Liver (tissue), 9 donors: Measurements from ENCODE around the gene SLC8A2. TPM values are rescaled to one million over a fixed set of nuclear protein-coding genes. Genes with fewer than 3 reads are reported as not detected.

ENCODE experiments used
- DNase-seq: peaks from one replicate; pipeline ENCODE4 v3.0.0-alpha.2; 2017; ENCODE audit warnings: low spot score
- H3K27ac ChIP-seq, 2 donors: one replicate each; pipeline ENCODE4 v1.7.0; 2013; ENCODE audit warnings: inconsistent platforms in 2 of 2, low read length in 2 of 2, control low read depth in 1 of 2, low read depth in 1 of 2, mild to moderate bottlenecking in 1 of 2
- H3K27me3 ChIP-seq, 4 donors: one replicate each; pipeline versions ENCODE4 v1.6.1 to v1.7.0; 2013; ENCODE audit warnings: low read length in 3 of 4, inconsistent platforms in 1 of 4, mild to moderate bottlenecking in 1 of 4, moderate library complexity in 1 of 4; ENCODE audit not compliant: control insufficient read depth in 4 of 4, insufficient read depth in 4 of 4
- H3K36me3 ChIP-seq, 4 donors: one replicate each; pipeline versions ENCODE4 v1.6.1 to v1.7.0; 2013; ENCODE audit warnings: low read length in 3 of 4, mild to moderate bottlenecking in 3 of 4, low read depth in 1 of 4, moderate library complexity in 1 of 4; ENCODE audit not compliant: control insufficient read depth in 4 of 4, insufficient read depth in 3 of 4
- H3K4me1 ChIP-seq, 4 donors: one replicate each; pipeline versions ENCODE4 v1.6.1 to v1.7.0; 2013; ENCODE audit warnings: low read length in 3 of 4, mild to moderate bottlenecking in 3 of 4, moderate library complexity in 1 of 4; ENCODE audit not compliant: control insufficient read depth in 4 of 4, insufficient read depth in 4 of 4
- H3K4me3 ChIP-seq, 3 donors: one replicate each; pipeline versions ENCODE4 v1.6.1 to v1.7.0; 2013; ENCODE audit warnings: low read length in 3 of 3, control low read depth in 1 of 3, low read depth in 1 of 3, mild to moderate bottlenecking in 1 of 3
- H3K9ac ChIP-seq, 2 donors: one replicate each; pipeline ENCODE4 v1.7.0; 2013; ENCODE audit warnings: low read length in 2 of 2, mild to moderate bottlenecking in 2 of 2, moderate library complexity in 2 of 2, control low read depth in 1 of 2, low read depth in 1 of 2
- H3K9me3 ChIP-seq, 4 donors: one replicate each; pipeline versions ENCODE4 v1.6.1 to v1.7.0; 2013; ENCODE audit warnings: low read length in 3 of 4; ENCODE audit not compliant: control insufficient read depth in 4 of 4
- ATF3 ChIP-seq: IDR thresholded peaks from 2 replicates; pipeline ENCODE4 v1.6.1; 2016; ENCODE audit warnings: antibody characterized with exemption
- CTCF ChIP-seq: fragments of 150-350 bp; IDR thresholded peaks from 2 replicates; pipeline ENCODE4 v1.5.1; 2017; ENCODE audit warnings: improper control_type of control experiment, low read depth, low read length; ENCODE audit not compliant: missing input control
- EGR1 ChIP-seq, 2 donors: IDR thresholded peaks; 2 replicates each; pipeline ENCODE4 v1.6.1; 2016 to 2018; ENCODE audit warnings: antibody characterized with exemption in 2 of 2, low read depth in 2 of 2
- HNF4A ChIP-seq, 2 donors: conservative IDR thresholded peaks; 2 replicates each; pipeline ENCODE4 v1.6.1; 2016; ENCODE audit warnings: antibody characterized with exemption in 2 of 2, mild to moderate bottlenecking in 2 of 2
- HNF4G ChIP-seq: IDR thresholded peaks from 2 replicates; pipeline ENCODE4 v1.6.1; 2016; ENCODE audit warnings: antibody characterized with exemption
- JUND ChIP-seq, 2 donors: IDR thresholded peaks; 2 replicates each; pipeline ENCODE4 v1.6.1; 2016; ENCODE audit warnings: antibody characterized with exemption in 2 of 2
- MAX ChIP-seq: IDR thresholded peaks from 2 replicates; pipeline ENCODE4 v1.6.1; 2016; ENCODE audit warnings: antibody characterized with exemption
- NR2F2 ChIP-seq: IDR thresholded peaks from 2 replicates; pipeline ENCODE4 v1.6.1; 2016; ENCODE audit warnings: antibody characterized with exemption
- RAD21 ChIP-seq, 2 donors: IDR thresholded peaks; 2 replicates each; pipeline ENCODE4 v1.6.1; 2016; ENCODE audit warnings: antibody characterized with exemption in 2 of 2, mild to moderate bottlenecking in 2 of 2
- REST ChIP-seq: IDR thresholded peaks from 2 replicates; pipeline ENCODE4 v1.6.1; 2016; ENCODE audit warnings: antibody characterized with exemption, mild to moderate bottlenecking
- RXRA ChIP-seq, 2 donors: IDR thresholded peaks; 2 replicates each; pipeline ENCODE4 v1.6.1; 2017 to 2018; ENCODE audit warnings: antibody characterized with exemption in 2 of 2, mild to moderate bottlenecking in 1 of 2
- TAF1 ChIP-seq: conservative IDR thresholded peaks from 2 replicates; pipeline ENCODE4 v1.6.1; 2016; ENCODE audit warnings: antibody characterized with exemption, mild to moderate bottlenecking
- YY1 ChIP-seq: IDR thresholded peaks from 2 replicates; pipeline ENCODE4 v1.6.1; 2016; ENCODE audit warnings: antibody characterized with exemption, mild to moderate bottlenecking
- ZBTB33 ChIP-seq: IDR thresholded peaks from 2 replicates; pipeline ENCODE4 v1.6.1; 2016; ENCODE audit warnings: antibody characterized with exemption
- WGBS: extraction: QIAGEN DNeasy Blood & Tissue Kit; methylation state at CpG from one replicate; pipeline ENCODE4 v1.1.7; 2013; 5-methylcytosine and 5-hydroxymethylcytosine counted together
- polyA plus RNA-seq, 2 donors: library from polyadenylated mRNA; stranded (reverse) in 1 of 2; unstranded in 1 of 2; fragments of 200-250 nt in 1 of 2; fragments of >200 nt in 1 of 2; fragmentation: Nextera tagmentation in 1 of 2; extraction: Ambion mirVana in 1 of 2; gene quantifications; one replicate each; pipeline versions ENCODE4 v1.2.1 to v1.2.3, GENCODE V29; 2013 to 2015
- total RNA-seq, 2 donors: library from RNA; depleted of rRNA; stranded (reverse); fragments of >200 nt; gene quantifications; one replicate each; pipeline ENCODE4 v1.2.3, GENCODE V29; 2014
- donor health status: healthy.
- donor health status: healthy.
- donor health status: healthy.
- donor health status: healthy.
- donor health status: healthy.

Gene SLC8A2
- total and polyA plus RNA-seq, 4 donors = 0.01 to 0.25 TPM; not detected in 2

- Histone ChIP-seq H3K36me3 (no peaks in the 10 kb centered on the region), H3K27me3 (peaks cover 0 to 7% (median 2%) of the 10 kb centered on the region in 4 donors), H3K4me1 (no peaks in the 10 kb centered on the region), H3K4me3 (no peak overlapping the region), H3K27ac (no peak overlapping the region), H3K9me3 (no peaks in the 10 kb centered on the region), H3K9ac (no peak overlapping the region)
- 90% methylated on average over 14 of the region's 14 CpGs for WGBS
- no peak for TF ChIP-seq ATF3
- no peak for TF ChIP-seq RXRA (IDR thresholded peaks at IDR 0.05)
- TF ChIP-seq JUND (IDR thresholded peaks at IDR 0.05) = no peak
- no peak for TF ChIP-seq HNF4A (conservative IDR thresholded peaks at IDR 0.05)
- no peak for TF ChIP-seq MAX
- TF ChIP-seq EGR1 (IDR thresholded peaks at IDR 0.05; ENCODE audit: low read depth in 2 of 2) = no peak
- TF ChIP-seq CTCF = no peak
- no peak for TF ChIP-seq YY1
- no peak for DNase-seq
Measured at GRCh38 chr19:47408156-47408938, 63.3 kb downstream of the SLC8A2 start.

- H3K36me3 ChIP-seq = no peaks in the 10 kb centered on the region
- H3K4me1 ChIP-seq = no peaks in the 10 kb centered on the region
- H3K27ac ChIP-seq = no peak overlapping the region
- H3K9ac ChIP-seq = no peak overlapping the region
- no peak for DNase-seq
- TF ChIP-seq NR2F2 (no peak), ZBTB33 (no peak), EGR1 (IDR thresholded peaks at IDR 0.05; ENCODE audit: low read depth in 2 of 2) (no peak), HNF4G (no peak), JUND (IDR thresholded peaks at IDR 0.05) (no peak), REST (no peak), TAF1 (no peak), RAD21 (IDR thresholded peaks at IDR 0.05) (no peak), RXRA (IDR thresholded peaks at IDR 0.05) (no peak)
- WGBS = 25% methylated on average over 14 of the region's 14 CpGs
- no peaks in the 10 kb centered on the region for H3K9me3 ChIP-seq
- H3K4me3 ChIP-seq = no peak overlapping the region
- peaks cover 0 to 7% (median 2%) of the 10 kb centered on the region in 4 donors for H3K27me3 ChIP-seq
Measured at GRCh38 chr19:47407417-47407774, 64.3 kb downstream of the SLC8A2 start.
